ENCODE results near the gene ASIC4. TPM values are rescaled to one million over a fixed set of nuclear protein-coding genes. Genes with fewer than 3 reads are reported as not detected.
A peak's percentile ranks its signal among the peaks of the same experiment; 100 is the strongest.

Gene ASIC4
- total and polyA plus RNA-seq, 2 of the 13 experiments (the other 11 are each of a cell fraction or from before 2014, with no cell fraction given) = 0.03 TPM; not detected in 1

DNA sequence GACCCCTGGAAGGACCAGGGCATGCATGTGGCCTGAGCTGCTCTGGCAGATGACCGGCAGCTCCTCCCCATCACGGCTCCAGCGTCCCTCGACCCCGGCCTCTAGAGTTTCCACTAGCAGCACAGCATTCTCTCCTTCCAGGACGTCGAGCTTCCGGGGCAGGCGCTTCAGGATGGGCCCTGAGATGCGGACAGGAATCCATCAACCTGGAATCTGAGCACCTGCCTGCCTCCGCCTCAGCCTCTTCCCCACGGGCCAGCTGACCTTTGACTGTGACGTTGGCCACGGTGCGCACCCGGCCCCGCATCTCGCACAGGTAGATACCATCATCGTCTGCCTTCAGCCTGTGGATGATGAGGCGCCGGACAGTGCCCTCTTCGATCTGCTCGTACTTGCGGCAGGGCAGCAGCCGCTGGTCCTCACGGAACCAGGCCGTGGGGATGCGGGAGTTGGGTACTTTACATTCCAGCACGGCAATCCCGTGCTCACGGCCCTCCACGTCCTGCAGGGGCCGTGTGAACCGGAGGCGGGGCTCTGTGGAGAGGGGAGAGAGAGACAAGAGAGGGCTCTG lies 53.6 kb downstream of the ASIC4 start (continued):
- no peak for TF ChIP-seq ATF2 (CRISPR knock-in tag; IDR thresholded peaks at IDR 0.05)
- TF ChIP-seq NCOA1 (CRISPR knock-in tag; IDR thresholded peaks at IDR 0.05) = no peak
- TF ChIP-seq, protein P1, sequence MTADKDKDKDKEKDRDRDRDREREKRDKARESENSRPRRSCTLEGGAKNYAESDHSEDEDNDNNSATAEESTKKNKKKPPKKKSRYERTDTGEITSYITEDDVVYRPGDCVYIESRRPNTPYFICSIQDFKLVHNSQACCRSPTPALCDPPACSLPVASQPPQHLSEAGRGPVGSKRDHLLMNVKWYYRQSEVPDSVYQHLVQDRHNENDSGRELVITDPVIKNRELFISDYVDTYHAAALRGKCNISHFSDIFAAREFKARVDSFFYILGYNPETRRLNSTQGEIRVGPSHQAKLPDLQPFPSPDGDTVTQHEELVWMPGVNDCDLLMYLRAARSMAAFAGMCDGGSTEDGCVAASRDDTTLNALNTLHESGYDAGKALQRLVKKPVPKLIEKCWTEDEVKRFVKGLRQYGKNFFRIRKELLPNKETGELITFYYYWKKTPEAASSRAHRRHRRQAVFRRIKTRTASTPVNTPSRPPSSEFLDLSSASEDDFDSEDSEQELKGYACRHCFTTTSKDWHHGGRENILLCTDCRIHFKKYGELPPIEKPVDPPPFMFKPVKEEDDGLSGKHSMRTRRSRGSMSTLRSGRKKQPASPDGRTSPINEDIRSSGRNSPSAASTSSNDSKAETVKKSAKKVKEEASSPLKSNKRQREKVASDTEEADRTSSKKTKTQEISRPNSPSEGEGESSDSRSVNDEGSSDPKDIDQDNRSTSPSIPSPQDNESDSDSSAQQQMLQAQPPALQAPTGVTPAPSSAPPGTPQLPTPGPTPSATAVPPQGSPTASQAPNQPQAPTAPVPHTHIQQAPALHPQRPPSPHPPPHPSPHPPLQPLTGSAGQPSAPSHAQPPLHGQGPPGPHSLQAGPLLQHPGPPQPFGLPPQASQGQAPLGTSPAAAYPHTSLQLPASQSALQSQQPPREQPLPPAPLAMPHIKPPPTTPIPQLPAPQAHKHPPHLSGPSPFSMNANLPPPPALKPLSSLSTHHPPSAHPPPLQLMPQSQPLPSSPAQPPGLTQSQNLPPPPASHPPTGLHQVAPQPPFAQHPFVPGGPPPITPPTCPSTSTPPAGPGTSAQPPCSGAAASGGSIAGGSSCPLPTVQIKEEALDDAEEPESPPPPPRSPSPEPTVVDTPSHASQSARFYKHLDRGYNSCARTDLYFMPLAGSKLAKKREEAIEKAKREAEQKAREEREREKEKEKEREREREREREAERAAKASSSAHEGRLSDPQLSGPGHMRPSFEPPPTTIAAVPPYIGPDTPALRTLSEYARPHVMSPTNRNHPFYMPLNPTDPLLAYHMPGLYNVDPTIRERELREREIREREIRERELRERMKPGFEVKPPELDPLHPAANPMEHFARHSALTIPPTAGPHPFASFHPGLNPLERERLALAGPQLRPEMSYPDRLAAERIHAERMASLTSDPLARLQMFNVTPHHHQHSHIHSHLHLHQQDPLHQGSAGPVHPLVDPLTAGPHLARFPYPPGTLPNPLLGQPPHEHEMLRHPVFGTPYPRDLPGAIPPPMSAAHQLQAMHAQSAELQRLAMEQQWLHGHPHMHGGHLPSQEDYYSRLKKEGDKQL (CRISPR knock-in tag; IDR thresholded peaks at IDR 0.05; ENCODE audit: low read depth) = no peak; the same call in 1 of the 2 replicates
- no peak for TF ChIP-seq ZNF33B (CRISPR knock-in tag; IDR thresholded peaks at IDR 0.05)
- TF ChIP-seq, protein P2, sequence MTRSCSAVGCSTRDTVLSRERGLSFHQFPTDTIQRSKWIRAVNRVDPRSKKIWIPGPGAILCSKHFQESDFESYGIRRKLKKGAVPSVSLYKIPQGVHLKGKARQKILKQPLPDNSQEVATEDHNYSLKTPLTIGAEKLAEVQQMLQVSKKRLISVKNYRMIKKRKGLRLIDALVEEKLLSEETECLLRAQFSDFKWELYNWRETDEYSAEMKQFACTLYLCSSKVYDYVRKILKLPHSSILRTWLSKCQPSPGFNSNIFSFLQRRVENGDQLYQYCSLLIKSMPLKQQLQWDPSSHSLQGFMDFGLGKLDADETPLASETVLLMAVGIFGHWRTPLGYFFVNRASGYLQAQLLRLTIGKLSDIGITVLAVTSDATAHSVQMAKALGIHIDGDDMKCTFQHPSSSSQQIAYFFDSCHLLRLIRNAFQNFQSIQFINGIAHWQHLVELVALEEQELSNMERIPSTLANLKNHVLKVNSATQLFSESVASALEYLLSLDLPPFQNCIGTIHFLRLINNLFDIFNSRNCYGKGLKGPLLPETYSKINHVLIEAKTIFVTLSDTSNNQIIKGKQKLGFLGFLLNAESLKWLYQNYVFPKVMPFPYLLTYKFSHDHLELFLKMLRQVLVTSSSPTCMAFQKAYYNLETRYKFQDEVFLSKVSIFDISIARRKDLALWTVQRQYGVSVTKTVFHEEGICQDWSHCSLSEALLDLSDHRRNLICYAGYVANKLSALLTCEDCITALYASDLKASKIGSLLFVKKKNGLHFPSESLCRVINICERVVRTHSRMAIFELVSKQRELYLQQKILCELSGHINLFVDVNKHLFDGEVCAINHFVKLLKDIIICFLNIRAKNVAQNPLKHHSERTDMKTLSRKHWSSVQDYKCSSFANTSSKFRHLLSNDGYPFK (CRISPR knock-in tag; IDR thresholded peaks at IDR 0.05; ENCODE audit: borderline replicate concordance) = no peak
- TF ChIP-seq MIER2 (CRISPR knock-in tag; IDR thresholded peaks at IDR 0.05) = no peak
- peak; percentile 94 for TF ChIP-seq PAF1 (CRISPR knock-in tag; IDR thresholded peaks at IDR 0.05)
- TF ChIP-seq SSRP1 (CRISPR knock-in tag; IDR thresholded peaks at IDR 0.05) = no peak
- TF ChIP-seq, protein P3, sequence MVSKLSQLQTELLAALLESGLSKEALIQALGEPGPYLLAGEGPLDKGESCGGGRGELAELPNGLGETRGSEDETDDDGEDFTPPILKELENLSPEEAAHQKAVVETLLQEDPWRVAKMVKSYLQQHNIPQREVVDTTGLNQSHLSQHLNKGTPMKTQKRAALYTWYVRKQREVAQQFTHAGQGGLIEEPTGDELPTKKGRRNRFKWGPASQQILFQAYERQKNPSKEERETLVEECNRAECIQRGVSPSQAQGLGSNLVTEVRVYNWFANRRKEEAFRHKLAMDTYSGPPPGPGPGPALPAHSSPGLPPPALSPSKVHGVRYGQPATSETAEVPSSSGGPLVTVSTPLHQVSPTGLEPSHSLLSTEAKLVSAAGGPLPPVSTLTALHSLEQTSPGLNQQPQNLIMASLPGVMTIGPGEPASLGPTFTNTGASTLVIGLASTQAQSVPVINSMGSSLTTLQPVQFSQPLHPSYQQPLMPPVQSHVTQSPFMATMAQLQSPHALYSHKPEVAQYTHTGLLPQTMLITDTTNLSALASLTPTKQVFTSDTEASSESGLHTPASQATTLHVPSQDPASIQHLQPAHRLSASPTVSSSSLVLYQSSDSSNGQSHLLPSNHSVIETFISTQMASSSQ (IDR thresholded peaks at IDR 0.05; ENCODE audit: low read depth) = no peak
- TF ChIP-seq, protein P3 (CRISPR knock-in tag; IDR thresholded peaks at IDR 0.05; ENCODE audit: borderline replicate concordance) = no peak
- TF ChIP-seq, protein P4, sequence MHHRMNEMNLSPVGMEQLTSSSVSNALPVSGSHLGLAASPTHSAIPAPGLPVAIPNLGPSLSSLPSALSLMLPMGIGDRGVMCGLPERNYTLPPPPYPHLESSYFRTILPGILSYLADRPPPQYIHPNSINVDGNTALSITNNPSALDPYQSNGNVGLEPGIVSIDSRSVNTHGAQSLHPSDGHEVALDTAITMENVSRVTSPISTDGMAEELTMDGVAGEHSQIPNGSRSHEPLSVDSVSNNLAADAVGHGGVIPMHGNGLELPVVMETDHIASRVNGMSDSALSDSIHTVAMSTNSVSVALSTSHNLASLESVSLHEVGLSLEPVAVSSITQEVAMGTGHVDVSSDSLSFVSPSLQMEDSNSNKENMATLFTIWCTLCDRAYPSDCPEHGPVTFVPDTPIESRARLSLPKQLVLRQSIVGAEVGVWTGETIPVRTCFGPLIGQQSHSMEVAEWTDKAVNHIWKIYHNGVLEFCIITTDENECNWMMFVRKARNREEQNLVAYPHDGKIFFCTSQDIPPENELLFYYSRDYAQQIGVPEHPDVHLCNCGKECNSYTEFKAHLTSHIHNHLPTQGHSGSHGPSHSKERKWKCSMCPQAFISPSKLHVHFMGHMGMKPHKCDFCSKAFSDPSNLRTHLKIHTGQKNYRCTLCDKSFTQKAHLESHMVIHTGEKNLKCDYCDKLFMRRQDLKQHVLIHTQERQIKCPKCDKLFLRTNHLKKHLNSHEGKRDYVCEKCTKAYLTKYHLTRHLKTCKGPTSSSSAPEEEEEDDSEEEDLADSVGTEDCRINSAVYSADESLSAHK (CRISPR knock-in tag; IDR thresholded peaks at IDR 0.05; ENCODE audit: borderline replicate concordance) = no peak
- TF ChIP-seq HOXD1 (CRISPR knock-in tag; IDR thresholded peaks at IDR 0.05) = no peak
- TF ChIP-seq TAF15 (IDR thresholded peaks at IDR 0.05; ENCODE audit: low read depth, low read length, poor library complexity, severe bottlenecking) = no peak

Measured in HepG2 (cell line).